Muscle layer of colon (tissue), 2 donors: ENCODE measurements around the gene TDRD9.
"Not testable (repeated sequence)": the region's sequence is repeated elsewhere in the genome, so short reads cannot be mapped to it uniquely, and the experiment has no call there.

Source experiments
- H3K27ac ChIP-seq: one replicate; pipeline ENCODE4 v1.7.0; 2013; ENCODE audit warnings: low read depth, mild to moderate bottlenecking, low read length, moderate library complexity
- H3K27me3 ChIP-seq, 2 donors: one replicate each; pipeline ENCODE4 v1.7.0; 2013; ENCODE audit warnings: low read length in 2 of 2, mild to moderate bottlenecking in 2 of 2; ENCODE audit not compliant: insufficient read depth in 2 of 2, control insufficient read depth in 1 of 2
- H3K36me3 ChIP-seq: one replicate; pipeline ENCODE4 v1.7.0; 2013; ENCODE audit warnings: mild to moderate bottlenecking, low read length; ENCODE audit not compliant: insufficient read depth
- H3K4me1 ChIP-seq: one replicate; pipeline ENCODE4 v1.7.0; 2013; ENCODE audit warnings: mild to moderate bottlenecking, low read length; ENCODE audit not compliant: insufficient read depth
- H3K4me3 ChIP-seq, 2 donors: one replicate each; pipeline ENCODE4 v1.7.0; 2013; ENCODE audit warnings: low read length in 2 of 2, low read depth in 1 of 2, mild to moderate bottlenecking in 1 of 2, moderate library complexity in 1 of 2
- H3K9ac ChIP-seq: one replicate; pipeline ENCODE4 v1.7.0; 2013; ENCODE audit warnings: low read length
- H3K9me3 ChIP-seq: one replicate; pipeline ENCODE4 v1.7.0; 2013; ENCODE audit warnings: mild to moderate bottlenecking, low read length
- donor health status: abdominal sarcoma.
- donor health status: Adenocarcinoma of cecum.

Gene TDRD9

DNA sequence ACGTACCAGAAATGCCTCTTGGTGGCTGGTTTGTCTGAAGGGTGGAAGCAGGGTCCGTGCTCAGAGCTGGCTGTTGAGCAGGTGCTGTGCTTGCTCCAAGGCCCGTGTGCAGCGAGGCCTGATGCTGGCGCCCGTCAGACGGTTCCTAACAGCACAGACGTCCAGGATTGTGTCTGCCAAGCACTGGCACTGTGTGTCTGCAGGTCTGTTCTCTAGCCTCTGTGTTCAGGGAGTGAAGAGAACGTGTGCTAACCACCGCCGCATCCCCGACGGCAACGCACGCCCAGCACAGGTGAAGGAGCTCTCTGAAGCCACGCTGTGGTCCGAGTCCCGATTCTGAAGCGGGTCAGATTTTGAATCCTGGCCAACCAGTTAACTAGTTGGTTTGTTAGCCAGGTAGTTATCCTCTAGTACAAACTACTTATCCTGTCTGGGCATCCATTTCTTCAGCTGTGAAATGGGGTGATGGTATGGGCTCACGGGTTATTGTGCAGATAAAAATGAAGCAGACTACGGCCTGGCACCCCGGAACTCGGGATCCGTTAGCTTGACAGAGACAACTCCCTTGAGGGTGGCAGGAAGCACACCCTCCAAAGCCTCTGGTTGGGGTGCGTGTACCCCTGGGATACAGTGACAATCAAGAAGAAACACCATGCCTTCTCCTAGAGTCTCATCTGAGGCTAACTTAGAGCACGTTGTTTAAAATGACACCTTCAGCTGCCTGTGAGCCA, 18.6 kb upstream of the TDRD9 start:
- Histone ChIP-seq H3K27me3 (no peaks in the 10 kb centered on the region), H3K36me3 (peaks cover 33% of the 10 kb centered on the region), H3K4me1 (peaks cover 11% of the 10 kb centered on the region), H3K27ac (no peak overlapping the region), H3K4me3 (peak overlapping the region in 1 of 2 donors; percentile 44), H3K9me3 (no peaks in the 10 kb centered on the region), H3K9ac (no peak overlapping the region)

DNA sequence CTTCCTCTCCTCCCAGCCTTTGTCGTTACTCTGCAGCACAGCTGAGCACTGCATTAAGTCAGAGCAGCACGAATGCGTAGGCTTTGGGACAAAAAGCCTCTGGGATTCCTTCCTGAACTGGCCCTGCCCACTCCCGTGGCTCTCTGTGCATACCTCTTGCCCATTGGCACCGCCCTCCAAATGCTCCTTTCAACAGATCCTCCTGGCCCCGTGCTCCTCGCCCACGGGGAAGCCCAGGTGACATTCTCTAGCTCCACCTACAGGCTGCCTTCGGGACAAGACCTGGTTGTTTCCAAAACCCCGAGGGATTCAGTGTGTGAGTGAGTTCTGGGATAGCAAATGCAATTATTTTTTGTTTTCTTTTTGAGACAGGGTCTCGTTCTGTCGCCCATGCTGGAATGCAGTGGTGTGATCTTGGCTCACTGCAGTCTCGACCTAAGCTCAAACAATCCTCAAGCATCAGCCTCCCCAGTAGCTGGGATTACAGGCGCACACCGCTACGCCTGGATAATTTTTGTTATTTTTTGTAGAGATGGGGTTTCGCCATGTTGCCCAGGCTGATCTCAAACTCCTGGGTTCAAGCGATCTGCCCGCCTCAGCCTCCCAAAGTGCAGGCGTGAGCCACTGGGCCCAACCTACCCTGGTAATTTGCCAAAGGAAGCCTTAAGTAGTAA, 17.9 kb upstream of the TDRD9 start:
- Histone ChIP-seq H3K9me3 (no peaks in the 10 kb centered on the region), H3K4me3 (peak overlapping the region in 1 of 2 donors; percentile 44), H3K9ac (no peak overlapping the region), H3K36me3 (peaks cover 33% of the 10 kb centered on the region), H3K27ac (no peak overlapping the region), H3K27me3 (no peaks in the 10 kb centered on the region), H3K4me1 (peaks cover 11% of the 10 kb centered on the region)

DNA sequence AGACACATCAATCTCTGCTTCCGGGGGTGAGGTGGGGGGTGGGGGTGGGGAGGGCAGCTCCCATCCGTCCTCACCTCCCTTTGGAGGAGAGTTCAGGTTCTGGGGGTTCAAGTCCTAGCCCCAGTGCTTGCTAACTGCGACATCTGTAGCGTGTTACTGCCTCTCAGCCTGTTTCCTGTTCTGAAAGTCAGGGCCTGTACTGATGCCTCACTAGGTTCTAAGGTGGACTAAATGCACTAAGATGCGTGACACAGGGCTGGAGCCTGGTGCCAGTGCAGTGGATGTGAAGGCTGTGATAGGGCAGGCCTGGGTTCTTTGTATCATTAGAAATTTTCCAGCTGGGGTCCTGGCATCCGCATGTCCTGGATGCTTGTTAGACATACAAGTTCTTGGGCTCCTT, 17.3 kb upstream of the TDRD9 start:
- no peak overlapping the region for H3K27ac ChIP-seq
- no peak overlapping the region for H3K4me3 ChIP-seq
- H3K4me1 ChIP-seq, result peaks cover 11% of the 10 kb centered on the region
- H3K27me3 ChIP-seq, result no peaks in the 10 kb centered on the region
- H3K9me3 ChIP-seq, result no peaks in the 10 kb centered on the region
- no peak overlapping the region for H3K9ac ChIP-seq
- H3K36me3 ChIP-seq, result peaks cover 33% of the 10 kb centered on the region

GRCh38 chr14:103915616-103916015, 12.6 kb upstream of the TDRD9 start:
- H3K36me3 ChIP-seq, result peaks cover 42% of the 10 kb centered on the region
- H3K27me3 ChIP-seq, result no peaks in the 10 kb centered on the region
- no peak overlapping the region for H3K27ac ChIP-seq
- no peak overlapping the region for H3K9ac ChIP-seq
- no peaks in the 10 kb centered on the region for H3K9me3 ChIP-seq
- H3K4me3 ChIP-seq, result no peak overlapping the region
- peaks cover 16% of the 10 kb centered on the region for H3K4me1 ChIP-seq

GRCh38 chr14:103916636-103917262, 11.5 kb upstream of the TDRD9 start:
- Histone ChIP-seq H3K4me3 (no peak overlapping the region), H3K4me1 (peaks cover 16% of the 10 kb centered on the region), H3K27me3 (no peaks in the 10 kb centered on the region), H3K9me3 (no peaks in the 10 kb centered on the region), H3K27ac (no peak overlapping the region), H3K36me3 (peaks cover 33% of the 10 kb centered on the region), H3K9ac (no peak overlapping the region)

- H3K27ac ChIP-seq, result peak overlapping the region; percentile 75
- peaks cover 16% of the 10 kb centered on the region for H3K4me1 ChIP-seq
- no peaks in the 10 kb centered on the region for H3K9me3 ChIP-seq
- H3K27me3 ChIP-seq, result no peaks in the 10 kb centered on the region
- peak overlapping the region; percentile 96 for H3K9ac ChIP-seq
- H3K4me3 ChIP-seq, result peak overlapping the region; percentile 80 to 99
- H3K36me3 ChIP-seq, result peaks cover 9% of the 10 kb centered on the region
These were observed 7.0 kb upstream of the TDRD9 start for GRCh38 chr14:103920981-103921854.

- not testable (repeated sequence) for H3K27ac ChIP-seq, H3K9ac ChIP-seq
These were observed 6.4 kb upstream of the TDRD9 start for GRCh38 chr14:103921855-103922200.

GRCh38 chr14:103923863-103924262, 4.4 kb upstream of the TDRD9 start:
- H3K4me1 ChIP-seq, result peaks cover 7% of the 10 kb centered on the region
- H3K36me3 ChIP-seq, result no peaks in the 10 kb centered on the region
- H3K27ac ChIP-seq, result no peak overlapping the region
- H3K4me3 ChIP-seq, result no peak overlapping the region
- H3K27me3 ChIP-seq, result no peaks in the 10 kb centered on the region
- H3K9ac ChIP-seq, result no peak overlapping the region
- no peaks in the 10 kb centered on the region for H3K9me3 ChIP-seq

More at GRCh38 chr14:103921855-103922200, 6.4 kb upstream of the TDRD9 start:
- not testable (repeated sequence) for H3K4me3 ChIP-seq, H3K27me3 ChIP-seq, H3K9me3 ChIP-seq, H3K36me3 ChIP-seq
- peaks cover 16% of the 10 kb centered on the region for H3K4me1 ChIP-seq

GRCh38 chr14:103925316-103925715, 2.9 kb upstream of the TDRD9 start:
- no peak overlapping the region for H3K4me3 ChIP-seq
- no peaks in the 10 kb centered on the region for H3K27me3 ChIP-seq
- H3K4me1 ChIP-seq, result no peaks in the 10 kb centered on the region
- no peak overlapping the region for H3K9ac ChIP-seq
- H3K27ac ChIP-seq, result no peak overlapping the region
- no peaks in the 10 kb centered on the region for H3K9me3 ChIP-seq
- H3K36me3 ChIP-seq, result no peaks in the 10 kb centered on the region

- Histone ChIP-seq H3K36me3 (no peaks in the 10 kb centered on the region), H3K4me1 (no peaks in the 10 kb centered on the region)
These were observed 690 bp upstream of the TDRD9 start for GRCh38 chr14:103927566-103927965.

DNA sequence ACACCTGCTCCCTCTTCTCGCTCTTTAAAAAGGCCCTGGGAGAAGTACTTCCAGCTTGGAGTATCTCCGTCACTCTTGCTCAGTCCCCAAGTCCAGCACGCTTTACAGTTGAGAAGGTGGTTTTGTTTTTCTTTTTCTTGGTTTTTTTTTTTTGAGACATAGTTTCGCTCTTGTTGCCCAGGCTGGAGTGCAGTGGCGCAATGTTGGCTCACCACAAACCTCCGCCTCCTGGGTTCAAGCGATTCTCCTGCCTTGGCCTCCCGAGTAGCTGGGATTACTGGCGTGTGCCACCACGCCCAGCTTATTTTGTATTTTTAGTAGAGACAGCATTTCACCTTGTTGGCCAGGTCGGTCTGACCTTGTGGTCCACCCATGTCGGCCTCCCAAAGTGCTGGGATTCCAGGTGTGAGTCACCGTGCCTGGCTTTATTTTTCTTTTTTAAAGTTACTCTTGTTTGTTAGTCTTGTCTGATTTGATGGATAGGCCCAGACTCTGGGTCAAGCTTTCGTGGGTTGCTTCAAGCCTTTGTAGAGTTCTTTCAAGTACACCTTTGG, 1.9 kb downstream of the TDRD9 start:
- Histone ChIP-seq H3K27me3 (no peaks in the 10 kb centered on the region), H3K4me3 (no peak overlapping the region), H3K9ac (no peak overlapping the region), H3K9me3 (no peaks in the 10 kb centered on the region), H3K27ac (no peak overlapping the region), H3K36me3 (no peaks in the 10 kb centered on the region), H3K4me1 (no peaks in the 10 kb centered on the region)

More at GRCh38 chr14:103927566-103927965, 690 bp upstream of the TDRD9 start:
- Histone ChIP-seq H3K4me3 (no peak overlapping the region), H3K9me3 (no peaks in the 10 kb centered on the region), H3K27me3 (no peaks in the 10 kb centered on the region), H3K9ac (no peak overlapping the region), H3K27ac (no peak overlapping the region)
